HAP-1 (cell line): ENCODE measurements around the gene PEDS1.
A peak's percentile ranks its signal among the peaks of the same experiment; 100 is the strongest.

ENCODE experiments used
- DNase-seq, 2 experiments: peaks; one replicate each; pipeline ENCODE4 v3.0.0-alpha.2; 2016 to 2020; ENCODE audit warnings: low spot score in 2 of 2
- H3K27me3 ChIP-seq: fragments of 250-450 bp; sonication (Bioruptor Pico); 2 replicates; pipeline ENCODE4 v1.5.1; 2020; ENCODE audit warnings: low read depth, mild to moderate bottlenecking, moderate library complexity
- H3K36me3 ChIP-seq: fragments of 250-450 bp; sonication (Bioruptor Pico); replicated peaks from 2 replicates; pipeline ENCODE4 v1.5.1; 2020; ENCODE audit warnings: mild to moderate bottlenecking
- H3K4me1 ChIP-seq: fragments of 250-450 bp; sonication (Bioruptor Pico); 2 replicates; pipeline ENCODE4 v1.5.1; 2020; ENCODE audit warnings: mild to moderate bottlenecking
- H3K4me3 ChIP-seq: fragments of 250-450 bp; sonication (Bioruptor Pico); 2 replicates; pipeline ENCODE4 v1.5.1; 2020; ENCODE audit warnings: mild to moderate bottlenecking, moderate library complexity
- H3K9me3 ChIP-seq: fragments of 250-450 bp; sonication (Bioruptor Pico); 2 replicates; pipeline ENCODE4 v1.5.1; 2020; ENCODE audit warnings: mild to moderate bottlenecking, moderate library complexity
- in situ Hi-C: fragments of 300-500 bp; cut with MboI; formaldehyde crosslinking; loops from 3 replicates; pipeline ENCODE4 v1.14.3; 2020; ENCODE audit warnings: low sequenced_read_pairs, inconsistent platforms, mixed read lengths

The PEDS1 gene

DNA sequence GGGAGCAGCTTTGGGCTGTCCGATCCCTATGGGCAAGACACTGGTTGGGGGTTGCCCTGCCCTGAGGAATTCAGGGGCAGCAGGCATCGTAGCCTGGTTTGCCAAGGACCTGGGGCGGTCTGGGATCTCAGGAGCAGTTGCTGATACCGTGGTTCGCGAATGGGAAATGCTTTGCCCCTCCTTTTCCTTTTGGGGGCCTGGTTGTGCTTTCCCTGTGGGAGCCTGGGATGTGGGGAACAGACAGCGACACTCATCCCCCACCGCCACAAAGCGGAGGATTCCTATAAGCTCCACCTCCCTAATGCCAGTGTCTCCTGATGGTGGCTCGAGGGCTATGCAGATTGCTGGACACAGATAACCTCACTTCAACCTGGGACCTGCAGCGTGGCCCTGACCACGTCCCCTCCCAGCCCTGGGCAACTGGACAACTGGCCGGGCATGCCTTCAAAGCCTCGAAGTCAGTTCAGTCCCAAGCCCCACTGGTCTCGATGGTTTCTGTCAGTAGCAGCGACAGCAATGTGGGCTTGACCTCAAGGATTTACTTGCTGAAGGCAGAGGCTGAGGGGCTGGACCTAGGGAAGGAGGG lies 40.4 kb upstream of the PEDS1 start:
- Histone ChIP-seq H3K27me3 (no peaks in the 10 kb centered on the region), H3K4me3 (peak overlapping the region; percentile 76), H3K4me1 (peaks cover 11% of the 10 kb centered on the region), H3K9me3 (no peaks in the 10 kb centered on the region), H3K36me3 (peaks cover 17% of the 10 kb centered on the region; the same call in 1 of the 2 replicates)
- no peak for DNase-seq
- in situ Hi-C loops: no loop called here

DNA sequence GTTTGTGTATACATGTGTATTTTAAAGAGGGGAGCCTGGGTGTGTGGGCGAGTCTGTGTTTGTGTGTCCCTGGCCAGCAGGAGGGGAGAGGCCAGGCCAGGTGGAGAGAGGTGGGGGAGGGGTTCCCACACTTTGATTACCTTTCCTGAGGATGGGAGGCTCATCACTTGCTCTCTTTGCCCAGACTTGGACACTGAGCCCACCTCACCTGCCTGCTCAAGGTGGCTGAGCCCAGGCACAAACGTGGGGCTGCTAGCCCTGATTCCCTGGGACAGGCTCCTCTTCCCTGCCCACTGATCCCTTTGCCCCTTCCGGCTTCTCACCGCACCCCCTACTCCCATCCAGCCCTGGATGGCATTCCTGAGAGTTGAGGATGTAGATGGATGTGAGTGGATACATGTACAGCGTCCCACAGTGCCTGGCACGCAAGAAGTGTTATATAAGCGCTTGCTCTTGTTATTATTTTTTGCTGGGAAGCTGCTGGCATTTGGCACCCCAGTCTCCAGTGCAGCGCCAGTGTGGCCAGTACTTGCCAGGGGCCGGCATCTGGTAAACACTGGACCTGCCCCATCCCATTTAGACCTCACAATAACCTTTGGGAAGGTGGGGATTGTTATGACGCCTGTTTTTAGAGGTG lies 39.8 kb upstream of the PEDS1 start:
- no peak for DNase-seq
- H3K36me3 ChIP-seq: peaks cover 17% of the 10 kb centered on the region; the same call in 1 of the 2 replicates
- in situ Hi-C loops: no loop called here
- H3K4me1 ChIP-seq: peaks cover 11% of the 10 kb centered on the region
- H3K27me3 ChIP-seq: no peaks in the 10 kb centered on the region
- H3K9me3 ChIP-seq: no peaks in the 10 kb centered on the region
- peak overlapping the region; percentile 76 for H3K4me3 ChIP-seq

- peaks cover 11% of the 10 kb centered on the region for H3K4me1 ChIP-seq
- no peaks in the 10 kb centered on the region for H3K9me3 ChIP-seq
- peak in 1 of 2 experiments; percentile 87 for DNase-seq
- in situ Hi-C loops: no loop called here
- no peaks in the 10 kb centered on the region for H3K27me3 ChIP-seq
- H3K36me3 ChIP-seq: peaks cover 17% of the 10 kb centered on the region; the same call in 1 of the 2 replicates
- peak overlapping the region; percentile 76 for H3K4me3 ChIP-seq
Observed at GRCh38 chr20:50192364-50193198, 39.1 kb upstream of the PEDS1 start.

GRCh38 chr20:50191544-50192363 lies 38.2 kb upstream of the PEDS1 start:
- Histone ChIP-seq H3K36me3 (peaks cover 17% of the 10 kb centered on the region; the same call in 1 of the 2 replicates), H3K4me3 (peak overlapping the region; percentile 76), H3K4me1 (peaks cover 11% of the 10 kb centered on the region), H3K27me3 (no peaks in the 10 kb centered on the region), H3K9me3 (no peaks in the 10 kb centered on the region)
- peak; percentile 69 to 72 for DNase-seq
- in situ Hi-C loops: no loop called here

DNA sequence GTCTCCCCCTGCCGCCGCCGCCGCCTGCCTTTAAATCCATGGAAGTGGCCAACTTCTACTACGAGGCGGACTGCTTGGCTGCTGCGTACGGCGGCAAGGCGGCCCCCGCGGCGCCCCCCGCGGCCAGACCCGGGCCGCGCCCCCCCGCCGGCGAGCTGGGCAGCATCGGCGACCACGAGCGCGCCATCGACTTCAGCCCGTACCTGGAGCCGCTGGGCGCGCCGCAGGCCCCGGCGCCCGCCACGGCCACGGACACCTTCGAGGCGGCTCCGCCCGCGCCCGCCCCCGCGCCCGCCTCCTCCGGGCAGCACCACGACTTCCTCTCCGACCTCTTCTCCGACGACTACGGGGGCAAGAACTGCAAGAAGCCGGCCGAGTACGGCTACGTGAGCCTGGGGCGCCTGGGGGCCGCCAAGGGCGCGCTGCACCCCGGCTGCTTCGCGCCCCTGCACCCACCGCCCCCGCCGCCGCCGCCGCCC lies 37.6 kb upstream of the PEDS1 start:
- in situ Hi-C loops: no loop called here
- H3K9me3 ChIP-seq: no peaks in the 10 kb centered on the region
- H3K27me3 ChIP-seq: no peaks in the 10 kb centered on the region
- peaks cover 11% of the 10 kb centered on the region for H3K4me1 ChIP-seq
- H3K36me3 ChIP-seq: peaks cover 17% of the 10 kb centered on the region; the same call in 1 of the 2 replicates
- DNase-seq: peak in 1 of 2 experiments; percentile 56
- peak overlapping the region; percentile 76 for H3K4me3 ChIP-seq

- Histone ChIP-seq H3K9me3 (no peaks in the 10 kb centered on the region), H3K27me3 (no peaks in the 10 kb centered on the region), H3K4me1 (peaks cover 11% of the 10 kb centered on the region), H3K36me3 (peaks cover 17% of the 10 kb centered on the region; the same call in 1 of the 2 replicates), H3K4me3 (peak within 1 kb of the TSS; percentile 76)
- in situ Hi-C loops: no loop called here
- DNase-seq: peak; percentile 74 to 93
Observed at GRCh38 chr20:50190251-50191064, 36.9 kb upstream of the PEDS1 start, which contains the start of gene CEBPB. Gene CEBPB (plus strand): TSS chr20:50190830. CDS start chr20:50191034, 204 bp downstream.

DNA sequence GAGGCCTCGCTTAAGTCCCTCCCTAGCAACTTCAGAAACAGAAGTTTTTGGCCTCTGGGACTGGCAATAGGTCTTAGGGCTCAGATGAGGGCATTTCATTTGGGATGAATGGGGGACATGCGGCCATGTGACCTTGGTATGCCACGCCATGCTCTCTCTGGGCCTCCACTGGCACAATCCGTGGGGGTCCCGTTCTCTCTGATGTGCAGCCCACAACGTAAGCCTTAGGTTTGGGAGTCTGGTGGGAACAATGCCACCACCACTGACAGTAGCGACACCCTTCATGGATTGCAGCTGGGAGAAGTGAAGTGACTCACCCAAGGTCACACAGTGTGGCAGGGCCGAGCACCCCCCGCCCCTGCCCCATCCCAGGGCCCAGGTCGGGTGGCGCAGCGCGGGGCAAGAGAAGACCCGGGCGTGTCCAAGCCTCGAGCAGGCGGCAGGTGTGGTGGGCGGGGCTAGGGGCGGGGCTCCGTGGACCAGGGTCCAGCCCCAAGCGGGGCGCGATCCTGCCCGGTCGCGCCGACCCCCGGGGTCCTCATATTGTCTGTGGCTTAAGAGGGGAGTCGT lies 36.2 kb upstream of the PEDS1 start:
- H3K36me3 ChIP-seq: peaks cover 17% of the 10 kb centered on the region; the same call in 1 of the 2 replicates
- DNase-seq: peak in 1 of 2 experiments; percentile 58
- in situ Hi-C loops: loop anchor here (5.0 kb wide), 2 partner anchors 273 to 388 kb away; no protein-coding TSS in a partner anchor
- no peaks in the 10 kb centered on the region for H3K27me3 ChIP-seq
- peak overlapping the region; percentile 76 for H3K4me3 ChIP-seq
- peaks cover 11% of the 10 kb centered on the region for H3K4me1 ChIP-seq
- H3K9me3 ChIP-seq: no peaks in the 10 kb centered on the region

- no peak overlapping the region for H3K4me3 ChIP-seq
- peaks cover 11% of the 10 kb centered on the region for H3K4me1 ChIP-seq
- no peaks in the 10 kb centered on the region for H3K27me3 ChIP-seq
- in situ Hi-C loops: loop anchor here (5.0 kb wide), 2 partner anchors 273 to 388 kb away; no protein-coding TSS in a partner anchor
- no peak for DNase-seq
- H3K9me3 ChIP-seq: no peaks in the 10 kb centered on the region
- peaks cover 12% of the 10 kb centered on the region; the same call in 1 of the 2 replicates for H3K36me3 ChIP-seq
Observed at GRCh38 chr20:50188879-50189680, 35.6 kb upstream of the PEDS1 start.

DNA sequence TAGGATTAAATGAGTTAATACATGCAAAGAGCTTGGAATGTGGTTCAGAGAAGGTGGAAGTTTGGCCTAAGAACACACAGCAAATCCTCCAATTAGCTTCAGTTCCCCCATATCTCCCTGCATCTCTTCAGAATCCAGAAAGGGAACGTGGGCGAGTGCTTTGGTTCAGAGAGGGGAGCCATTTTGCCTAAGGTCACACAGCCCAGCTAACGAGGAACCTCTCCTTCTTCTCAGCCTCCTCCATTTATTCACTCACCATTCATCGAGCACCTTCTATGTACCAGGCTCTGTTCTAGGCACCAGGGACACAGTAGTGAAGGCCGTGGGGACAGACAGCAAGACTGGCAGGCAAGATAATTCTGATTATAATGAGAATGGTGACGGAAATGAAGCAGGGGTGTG lies 34.8 kb upstream of the PEDS1 start:
- Histone ChIP-seq H3K4me3 (no peak overlapping the region), H3K9me3 (no peaks in the 10 kb centered on the region), H3K4me1 (peaks cover 5% of the 10 kb centered on the region; the same call in 1 of the 2 replicates), H3K36me3 (peaks cover 8% of the 10 kb centered on the region; the same call in 1 of the 2 replicates), H3K27me3 (no peaks in the 10 kb centered on the region)
- DNase-seq: no peak
- in situ Hi-C loops: loop anchor here (5.0 kb wide), 2 partner anchors 274 to 389 kb away; no protein-coding TSS in a partner anchor

GRCh38 chr20:50187403-50188051 lies 34.0 kb upstream of the PEDS1 start:
- H3K36me3 ChIP-seq: peaks cover 2% of the 10 kb centered on the region; the same call in 1 of the 2 replicates
- in situ Hi-C loops: loop anchor here (5.0 kb wide), 2 partner anchors 275 to 390 kb away; no protein-coding TSS in a partner anchor
- H3K4me1 ChIP-seq: peaks cover 5% of the 10 kb centered on the region; the same call in 1 of the 2 replicates
- no peaks in the 10 kb centered on the region for H3K27me3 ChIP-seq
- DNase-seq: no peak
- H3K4me3 ChIP-seq: no peak overlapping the region
- no peaks in the 10 kb centered on the region for H3K9me3 ChIP-seq

DNA sequence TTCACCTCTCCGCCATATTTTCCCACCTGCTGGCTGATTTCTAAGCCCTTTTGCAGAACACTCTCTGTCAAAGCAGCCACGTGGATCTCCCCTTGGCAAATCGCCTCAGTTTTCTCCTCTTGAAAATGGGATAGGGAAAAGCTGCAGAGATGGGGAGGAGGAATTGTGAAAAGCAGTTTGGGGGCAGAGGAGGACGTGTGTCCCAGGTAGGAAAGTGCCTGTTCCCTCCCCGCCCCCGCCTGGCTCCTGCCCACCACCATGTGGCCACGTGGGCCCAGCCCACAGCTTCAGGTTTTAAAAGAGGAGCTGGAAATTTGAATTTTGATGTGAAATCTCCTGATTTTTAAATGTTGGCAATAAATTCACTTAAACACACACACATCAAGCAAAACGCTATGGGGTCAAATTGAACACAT lies 33.5 kb upstream of the PEDS1 start:
- H3K4me1 ChIP-seq: peaks cover 5% of the 10 kb centered on the region; the same call in 1 of the 2 replicates
- DNase-seq: no peak
- in situ Hi-C loops: loop anchor here (5.0 kb wide), 2 partner anchors 275 to 390 kb away; no protein-coding TSS in a partner anchor
- no peaks in the 10 kb centered on the region for H3K27me3 ChIP-seq
- H3K36me3 ChIP-seq: no peaks in the 10 kb centered on the region
- no peak overlapping the region for H3K4me3 ChIP-seq
- no peaks in the 10 kb centered on the region for H3K9me3 ChIP-seq
